Endodermal cell (in vitro differentiated cells): ENCODE results near the gene ASB1. TPM values are rescaled to one million over a fixed set of nuclear protein-coding genes. Genes with fewer than 3 reads are reported as not detected.

Source experiments
- DNase-seq: peaks from one replicate; pipeline ENCODE4 v3.0.0-alpha.2; 2017
- H3K27ac ChIP-seq: 2 replicates; pipeline ENCODE4 v1.5.1; 2013; ENCODE audit warnings: mild to moderate bottlenecking, low read depth, low read length, moderate library complexity
- H3K27me3 ChIP-seq: 2 replicates; pipeline ENCODE4 v1.6.1; 2013; ENCODE audit warnings: mild to moderate bottlenecking, low read length, moderate library complexity; ENCODE audit not compliant: insufficient read depth, control insufficient read depth, poor library complexity, severe bottlenecking
- H3K36me3 ChIP-seq: 2 replicates; pipeline ENCODE4 v1.7.0; 2013; ENCODE audit warnings: mild to moderate bottlenecking, low read length, moderate library complexity; ENCODE audit not compliant: control insufficient read depth, insufficient read depth
- H3K4me1 ChIP-seq: one replicate; pipeline ENCODE4 v1.7.0; 2013; ENCODE audit warnings: low read length; ENCODE audit not compliant: control insufficient read depth, insufficient read depth
- H3K4me3 ChIP-seq: 2 replicates; pipeline ENCODE4 v1.5.1; 2013; ENCODE audit warnings: mild to moderate bottlenecking, low read length, moderate library complexity
- H3K9ac ChIP-seq: 2 replicates; pipeline ENCODE4 v1.6.1; 2013; ENCODE audit warnings: mild to moderate bottlenecking, low read length, moderate library complexity; ENCODE audit not compliant: poor library complexity, severe bottlenecking; ENCODE audit errors: extremely low read depth
- H3K9me3 ChIP-seq: 2 replicates; pipeline ENCODE4 v1.6.1; 2013; ENCODE audit warnings: mild to moderate bottlenecking, low read length, moderate library complexity; ENCODE audit not compliant: control insufficient read depth
- H3K27ac Mint-ChIP-seq: 2 replicates; pipeline ENCODE4 v1.8.0; 2020; ENCODE audit warnings: mixed read lengths
- H3K27me3 Mint-ChIP-seq: 2 replicates; pipeline ENCODE4 v1.8.0; 2021; ENCODE audit warnings: mild to moderate bottlenecking, mixed read lengths; ENCODE audit not compliant: insufficient read depth
- H3K36me3 Mint-ChIP-seq: 2 replicates; pipeline ENCODE4 v1.8.0; 2020; ENCODE audit warnings: low read depth, mixed read lengths
- H3K4me1 Mint-ChIP-seq: 2 replicates; pipeline ENCODE4 v1.8.0; 2020; ENCODE audit warnings: mixed read lengths
- H3K4me3 Mint-ChIP-seq: 2 replicates; pipeline ENCODE4 v1.8.0; 2020; ENCODE audit warnings: mild to moderate bottlenecking, moderate library complexity, mixed read lengths
- H3K9me3 Mint-ChIP-seq: 2 replicates; pipeline ENCODE4 v1.8.0; 2020; ENCODE audit warnings: mild to moderate bottlenecking, mixed read lengths
- CTCF ChIP-seq: fragments of 200-600 bp; sonication (generic); conservative IDR thresholded peaks from 2 replicates; pipeline ENCODE4 v1.5.0; 2021; ENCODE audit warnings: antibody characterized with exemption, mild to moderate bottlenecking
- WGBS, 2 experiments: methylation state at CpG; one replicate each; pipeline versions ENCODE4 v1.1.5 to v1.1.7; 2013; ENCODE audit warnings: missing lambda C conversion rate in 2 of 2, mixed read lengths in 1 of 2; ENCODE audit not compliant: insufficient coverage in 1 of 2, insufficient read length in 1 of 2; 5-methylcytosine and 5-hydroxymethylcytosine counted together
- total RNA-seq, 2 donors: library from RNA; stranded (reverse); fragmentation: NEBNext Ultra II Directional in 1 of 2; extraction: Animal tissue kit (Norgen Biotek cat#: 25700) in 1 of 2; gene quantifications; 2 replicates in 1 of 2; 3 replicates in 1 of 2; pipeline ENCODE4 v1.2.1, GENCODE V29; 2021

Gene ASB1
- total RNA-seq, 2 donors from 2014 or later: 39.0 to 39.6 TPM

- no peak overlapping the region for H3K4me3 ChIP-seq
- no peak for TF ChIP-seq CTCF
- no peak for DNase-seq
- no peaks in the 10 kb centered on the region for H3K9me3 ChIP-seq
- H3K9ac ChIP-seq: no peak overlapping the region
- whole genome bisulfite sequencing, 2 experiments: 95 to 96% methylated on average over 15 to 16 of the region's 16 CpGs
- no peaks in the 10 kb centered on the region for H3K4me1 ChIP-seq
- H3K27me3 Mint-ChIP-seq: no peaks in the 10 kb centered on the region
- no peak overlapping the region for H3K4me3 Mint-ChIP-seq
- no peaks in the 10 kb centered on the region for H3K27me3 ChIP-seq
- H3K36me3 ChIP-seq: peaks cover 14% of the 10 kb centered on the region
- peaks cover 33% of the 10 kb centered on the region for H3K36me3 Mint-ChIP-seq
- H3K27ac Mint-ChIP-seq: no peak overlapping the region
- peaks cover 12% of the 10 kb centered on the region for H3K9me3 Mint-ChIP-seq
- H3K4me1 Mint-ChIP-seq: no peaks in the 10 kb centered on the region
- no peak overlapping the region for H3K27ac ChIP-seq
Observed at GRCh38 chr2:238381341-238382115, 45.2 kb upstream of the ASB1 start.

- H3K27me3 Mint-ChIP-seq: no peaks in the 10 kb centered on the region
- 94 to 95% methylated on average over 4 to 5 of the region's 5 CpGs for WGBS, 2 experiments
Observed at GRCh38 chr2:238382381-238382781, 44.3 kb upstream of the ASB1 start.

GRCh38 chr2:238383135-238383534, 43.6 kb upstream of the ASB1 start:
- Histone ChIP-seq H3K9me3 (no peaks in the 10 kb centered on the region), H3K27me3 (no peaks in the 10 kb centered on the region), H3K4me1 (no peaks in the 10 kb centered on the region), H3K36me3 (peaks cover 14% of the 10 kb centered on the region), H3K4me3 (no peak overlapping the region), H3K27ac (no peak overlapping the region), H3K9ac (no peak overlapping the region)
- Mint-ChIP-seq H3K36me3 (peaks cover 34% of the 10 kb centered on the region), H3K4me1 (no peaks in the 10 kb centered on the region), H3K4me3 (no peak overlapping the region), H3K27me3 (no peaks in the 10 kb centered on the region), H3K9me3 (peaks cover 12% of the 10 kb centered on the region), H3K27ac (peak overlapping the region; percentile 26)
- 91 to 100% methylated on average over 2 to 5 of the region's 5 CpGs for WGBS, 2 experiments
- TF ChIP-seq CTCF: no peak
- no peak for DNase-seq

More at GRCh38 chr2:238382381-238382781, 44.3 kb upstream of the ASB1 start:
- Histone ChIP-seq H3K27ac (no peak overlapping the region), H3K36me3 (peaks cover 14% of the 10 kb centered on the region), H3K9ac (no peak overlapping the region), H3K4me1 (no peaks in the 10 kb centered on the region), H3K4me3 (no peak overlapping the region), H3K27me3 (no peaks in the 10 kb centered on the region), H3K9me3 (no peaks in the 10 kb centered on the region)
- TF ChIP-seq CTCF: no peak
- Mint-ChIP-seq H3K9me3 (peaks cover 12% of the 10 kb centered on the region), H3K27ac (no peak overlapping the region), H3K36me3 (peaks cover 34% of the 10 kb centered on the region), H3K4me3 (no peak overlapping the region), H3K4me1 (no peaks in the 10 kb centered on the region)
- no peak for DNase-seq
